GM18520 (cell line): ENCODE data around the gene KCNE2.
"Not testable (repeated sequence)": the region's sequence is repeated elsewhere in the genome, so short reads cannot be mapped to it uniquely, and the experiment has no call there.

Experiments used
- ATAC-seq: cut with Tn5 transposase; IDR thresholded peaks from one replicate; pipeline ENCODE4 v1.9.1; 2021; ENCODE audit not compliant: unreplicated experiment

KCNE2 gene

DNA sequence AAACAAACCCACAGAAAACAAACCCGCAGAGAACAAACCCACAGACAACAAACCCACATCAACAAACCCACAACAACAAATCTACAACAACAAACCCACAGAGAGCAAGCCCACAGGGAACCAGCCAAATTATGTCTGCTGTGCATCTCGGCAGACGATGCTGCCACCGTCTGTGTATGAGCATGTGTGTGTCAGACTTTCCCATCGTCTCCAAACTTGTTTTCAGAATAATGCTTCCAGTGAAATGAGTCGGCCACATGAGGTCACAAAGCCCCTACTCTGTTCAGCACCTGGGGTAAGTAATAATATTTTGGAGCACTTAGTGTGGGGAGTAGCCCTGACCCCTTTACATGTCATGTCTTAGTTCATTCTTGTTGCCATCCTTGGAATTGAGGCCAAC lies 42.3 kb downstream of the KCNE2 start:
- ATAC-seq: not testable (repeated sequence)

DNA sequence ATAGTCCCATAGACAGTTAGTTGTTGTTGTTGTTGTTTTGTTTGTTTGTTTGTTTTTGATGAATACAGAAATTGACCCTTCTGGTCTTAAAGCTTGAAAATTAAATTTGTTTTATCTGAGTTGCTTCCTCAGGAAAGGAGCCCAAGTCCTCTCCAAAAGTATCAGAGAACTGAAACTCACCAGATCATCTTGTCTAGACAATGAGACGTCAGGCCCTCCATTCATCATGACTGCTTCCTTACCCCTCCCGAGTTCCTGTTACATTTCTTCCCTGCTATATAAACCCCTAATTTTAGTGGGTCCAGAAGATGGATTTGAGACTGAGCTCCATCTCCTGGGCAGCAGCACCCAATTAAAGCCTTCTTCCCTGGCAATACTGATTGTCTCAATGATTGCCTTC lies 42.9 kb downstream of the KCNE2 start:
- ATAC-seq: not testable (repeated sequence)

DNA sequence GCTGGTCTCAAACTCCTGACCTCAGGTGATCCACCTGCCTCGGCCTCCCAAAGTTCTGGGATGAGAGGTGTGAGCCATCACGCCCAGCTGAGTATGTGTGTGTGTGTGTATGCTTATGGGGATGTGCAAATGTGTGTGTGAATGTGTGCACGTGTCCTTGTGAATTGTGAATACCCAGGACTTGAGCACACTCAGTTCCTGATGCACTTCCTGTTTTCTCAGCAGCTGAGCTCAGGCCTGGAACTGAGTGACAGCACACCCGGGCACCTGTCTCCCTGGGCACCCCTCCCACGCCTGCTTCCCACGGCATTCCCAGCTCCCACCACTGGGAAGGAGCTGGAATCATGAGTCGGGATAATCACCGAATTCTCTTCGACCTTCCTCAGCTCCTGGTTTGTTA lies 43.5 kb downstream of the KCNE2 start:
- ATAC-seq: not testable (repeated sequence)

DNA sequence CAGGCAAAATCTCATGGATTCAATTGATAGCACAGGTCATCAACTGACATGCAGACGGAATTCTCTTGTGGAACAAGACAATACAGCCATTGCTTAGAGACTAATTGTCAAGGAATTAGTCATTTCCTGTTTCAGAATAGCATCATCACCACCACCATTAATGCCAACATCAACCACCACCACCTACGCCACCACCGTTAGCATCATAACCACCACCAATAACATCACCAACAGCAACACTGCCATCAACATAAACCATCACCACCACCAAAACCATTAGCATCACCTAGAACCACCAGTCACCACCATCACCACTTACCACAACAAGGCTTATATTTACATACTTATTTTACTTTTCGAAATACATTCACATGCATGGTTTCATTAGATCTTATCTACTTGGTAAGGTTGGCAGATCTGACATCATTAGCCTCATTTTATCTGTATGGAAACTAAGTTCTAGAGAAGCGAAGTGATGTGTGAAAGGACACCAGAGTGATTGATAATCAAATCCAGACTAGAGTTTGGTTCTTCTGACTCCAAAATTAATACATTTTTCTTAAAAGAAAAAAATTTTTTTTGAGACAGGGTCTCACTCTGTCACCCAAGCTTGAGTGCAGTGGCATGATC lies 53.8 kb downstream of the KCNE2 start:
- ATAC-seq: not testable (repeated sequence)
